ENCODE measurements around the gene WBP2NL.

DNA sequence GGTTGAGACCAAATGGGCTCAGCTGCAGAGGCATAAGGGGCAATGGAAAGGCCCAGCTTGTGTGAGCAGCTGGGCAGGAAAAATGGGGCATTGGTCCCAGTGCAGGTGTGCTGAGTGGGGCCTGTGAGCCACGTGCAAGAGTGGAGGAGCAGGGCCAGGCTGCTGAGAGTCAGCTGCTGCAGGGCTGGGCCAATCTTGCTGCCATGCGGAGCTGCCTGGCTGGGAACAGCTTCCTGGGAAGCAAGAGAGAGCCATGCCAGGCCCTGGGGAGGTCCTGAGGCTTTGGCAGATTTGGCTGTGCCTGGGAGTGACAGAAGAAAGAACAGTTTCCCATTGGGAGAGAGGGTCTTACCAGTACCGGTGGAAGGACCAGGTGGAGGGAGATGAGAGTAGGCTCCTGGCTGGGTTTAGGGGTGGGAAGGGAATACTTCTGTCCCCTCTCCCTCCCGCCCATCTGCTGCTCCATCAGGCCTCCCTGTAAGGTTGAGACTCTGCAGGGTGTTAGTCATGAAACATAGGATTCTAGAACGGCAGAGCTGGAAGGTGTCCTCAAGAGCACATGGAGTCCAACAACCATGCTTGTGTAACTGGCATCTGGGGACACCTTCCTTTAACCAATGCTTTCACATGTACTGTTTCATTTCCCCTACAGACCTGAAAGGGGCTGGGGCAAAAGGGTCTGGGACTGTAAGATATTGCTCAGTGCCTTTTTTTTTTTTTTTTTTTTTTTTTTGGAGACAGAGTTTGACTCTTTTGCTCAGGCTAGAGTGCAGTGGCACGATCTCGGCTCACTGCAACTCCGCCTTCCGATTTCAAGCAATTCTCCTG is 19.0 kb upstream of the WBP2NL start:
- no peak for TF ChIP-seq GABPA (IDR thresholded peaks at IDR 0.05 in 1 of 2, conservative IDR thresholded peaks at IDR 0.05 in 1 of 2)
- TF ChIP-seq, protein P1, sequence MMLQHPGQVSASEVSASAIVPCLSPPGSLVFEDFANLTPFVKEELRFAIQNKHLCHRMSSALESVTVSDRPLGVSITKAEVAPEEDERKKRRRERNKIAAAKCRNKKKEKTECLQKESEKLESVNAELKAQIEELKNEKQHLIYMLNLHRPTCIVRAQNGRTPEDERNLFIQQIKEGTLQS (IDR thresholded peaks at IDR 0.05): no peak
- TF ChIP-seq, protein P2, sequence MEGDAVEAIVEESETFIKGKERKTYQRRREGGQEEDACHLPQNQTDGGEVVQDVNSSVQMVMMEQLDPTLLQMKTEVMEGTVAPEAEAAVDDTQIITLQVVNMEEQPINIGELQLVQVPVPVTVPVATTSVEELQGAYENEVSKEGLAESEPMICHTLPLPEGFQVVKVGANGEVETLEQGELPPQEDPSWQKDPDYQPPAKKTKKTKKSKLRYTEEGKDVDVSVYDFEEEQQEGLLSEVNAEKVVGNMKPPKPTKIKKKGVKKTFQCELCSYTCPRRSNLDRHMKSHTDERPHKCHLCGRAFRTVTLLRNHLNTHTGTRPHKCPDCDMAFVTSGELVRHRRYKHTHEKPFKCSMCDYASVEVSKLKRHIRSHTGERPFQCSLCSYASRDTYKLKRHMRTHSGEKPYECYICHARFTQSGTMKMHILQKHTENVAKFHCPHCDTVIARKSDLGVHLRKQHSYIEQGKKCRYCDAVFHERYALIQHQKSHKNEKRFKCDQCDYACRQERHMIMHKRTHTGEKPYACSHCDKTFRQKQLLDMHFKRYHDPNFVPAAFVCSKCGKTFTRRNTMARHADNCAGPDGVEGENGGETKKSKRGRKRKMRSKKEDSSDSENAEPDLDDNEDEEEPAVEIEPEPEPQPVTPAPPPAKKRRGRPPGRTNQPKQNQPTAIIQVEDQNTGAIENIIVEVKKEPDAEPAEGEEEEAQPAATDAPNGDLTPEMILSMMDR (IDR thresholded peaks at IDR 0.05; ENCODE audit: low read depth, low read length, missing input control): no peak
- no peak for TF ChIP-seq EGR1 (IDR thresholded peaks at IDR 0.05; ENCODE audit: low read depth in 2 of 2)
- TF ChIP-seq TAF1 (conservative IDR thresholded peaks at IDR 0.05): no peak
- no peak for TF ChIP-seq RAD21 (IDR thresholded peaks at IDR 0.05)
- TF ChIP-seq SP1 (IDR thresholded peaks at IDR 0.05): no peak
- no peak for TF ChIP-seq JUND (IDR thresholded peaks at IDR 0.05)
- no peak for TF ChIP-seq RXRA (IDR thresholded peaks at IDR 0.05)

All from liver (tissue), 3 donors.